ENCODE results near the gene H6PD.

GRCh38 chr1:9197186-9198099 lies 37.1 kb upstream of the H6PD start:
- TF ChIP-seq ZNF274 (IDR thresholded peaks at IDR 0.05; ENCODE audit: low read depth, low read length) (no peak), SUZ12 (IDR thresholded peaks at IDR 0.05; ENCODE audit: extremely low read depth, insufficient read depth, insufficient read length) (no peak)
